HG02970 (cell line): ENCODE results near the gene FCER2.

Source experiments
- ATAC-seq: cut with Tn5 transposase; IDR thresholded peaks from one replicate; pipeline ENCODE4 v1.9.1; 2021; ENCODE audit warnings: mild to moderate bottlenecking, moderate library complexity, moderate number of reproducible peaks; ENCODE audit not compliant: unreplicated experiment, low FRiP score

The FCER2 gene

DNA sequence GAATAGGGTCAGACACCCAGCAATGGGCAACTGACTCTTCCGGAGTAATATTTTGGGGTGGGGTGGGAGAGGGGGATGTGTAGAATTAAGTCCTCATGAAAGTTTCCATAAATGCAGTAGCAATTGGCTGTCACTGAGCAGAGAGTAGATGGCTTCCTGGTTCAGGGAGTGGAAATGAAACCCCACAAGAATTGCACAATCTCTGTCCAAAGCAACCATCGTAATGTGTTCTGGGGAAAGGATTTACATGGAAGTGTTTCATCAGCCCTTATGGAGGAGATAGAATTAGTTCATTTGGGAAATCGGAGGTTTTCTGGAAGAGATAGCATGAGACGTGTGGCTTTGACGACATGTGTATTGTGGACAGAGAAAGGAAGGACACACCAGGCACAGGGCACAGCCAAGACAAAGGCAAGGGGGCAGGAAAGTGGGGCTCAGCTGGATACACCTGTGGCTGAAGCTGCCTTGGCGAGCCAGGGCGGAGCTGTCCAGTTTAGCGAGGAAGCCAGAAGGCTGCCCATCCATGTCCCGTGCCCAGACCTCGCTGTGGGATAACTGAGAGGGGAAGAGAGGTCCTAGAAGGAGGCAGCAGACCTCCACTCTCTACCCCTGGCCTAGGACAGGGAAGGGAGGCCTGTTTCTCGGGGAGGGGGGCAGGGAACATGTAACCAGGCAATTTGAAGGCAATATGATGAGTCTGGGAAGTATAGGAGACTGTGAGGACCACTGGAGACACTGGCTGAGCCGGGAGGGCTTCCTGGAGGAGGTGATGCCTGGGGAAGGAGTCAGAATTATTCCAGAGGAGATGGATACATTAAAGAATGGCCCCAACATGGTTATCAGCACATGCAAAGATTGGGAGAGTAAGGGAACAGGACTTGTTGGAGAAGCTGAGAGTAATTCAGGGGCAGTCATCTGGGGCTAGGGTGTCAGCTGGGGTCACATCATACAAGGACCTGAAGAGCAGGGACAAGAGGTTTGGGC, 32.6 kb upstream of the FCER2 start:
- ATAC-seq = no peak

DNA sequence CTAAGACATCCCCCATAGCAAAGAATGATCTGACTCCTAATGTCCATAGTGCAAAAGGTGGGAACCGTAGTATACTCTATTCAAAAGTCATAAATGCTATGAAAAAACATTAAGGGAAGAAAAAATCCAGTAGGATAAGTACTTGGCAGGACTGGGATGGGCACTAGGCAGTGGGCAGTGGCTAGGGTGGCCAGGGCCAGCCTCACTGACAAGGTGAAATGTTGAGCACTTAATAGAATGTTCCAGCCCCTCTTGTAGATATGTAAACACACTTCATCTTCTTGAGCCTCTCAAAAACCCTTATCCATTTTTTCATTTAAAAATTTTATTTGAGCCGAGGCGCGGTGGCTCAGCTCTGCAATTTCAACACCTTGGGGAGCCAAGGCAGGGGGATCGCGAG, 31.4 kb upstream of the FCER2 start:
- no peak for ATAC-seq

DNA sequence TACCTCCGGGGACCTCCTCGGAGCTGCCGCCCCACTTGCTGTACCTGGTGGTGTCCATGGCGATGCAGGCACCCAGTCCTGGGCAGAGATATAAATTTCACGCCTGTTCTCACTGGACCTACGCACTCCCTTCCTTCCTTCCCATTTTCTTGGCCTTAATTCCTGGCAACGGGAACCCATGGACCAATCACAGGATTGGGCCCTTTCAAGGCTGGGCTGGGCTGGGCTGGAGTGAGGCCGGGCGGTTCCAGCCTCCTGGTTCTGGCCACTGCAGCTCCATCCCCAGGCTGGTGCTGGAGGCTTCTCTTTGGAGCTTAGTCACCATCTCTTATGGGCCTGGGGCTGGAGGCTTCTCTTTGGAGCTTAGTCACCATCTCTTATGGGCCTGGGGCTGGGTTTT, 30.1 kb upstream of the FCER2 start, which contains the start of gene CLEC4G:
CLEC4G (minus strand) TSS at position 66 of the 400 bp plus-strand sequence; CDS start at position 58, 8 bp downstream.
- ATAC-seq = no peak

DNA sequence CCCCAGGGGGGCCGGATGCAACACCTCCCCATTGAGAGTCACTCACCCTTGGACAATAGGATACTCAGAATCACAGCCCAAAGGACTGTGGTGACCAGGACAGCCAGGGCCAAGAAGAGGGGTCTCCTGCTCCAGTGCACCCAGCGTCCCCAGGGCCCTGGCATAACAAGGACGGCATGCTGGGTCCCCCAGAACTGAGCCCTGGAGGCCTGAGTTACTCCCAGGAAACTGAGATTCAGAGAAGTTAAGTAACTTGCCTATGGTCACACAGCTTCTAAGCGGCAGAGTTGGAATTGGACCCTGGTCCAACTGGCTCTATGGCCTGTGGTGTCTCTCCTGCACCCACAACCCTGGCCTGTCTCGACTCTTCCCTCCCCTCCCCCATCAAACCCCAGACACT, 29.7 kb upstream of the FCER2 start:
- no peak for ATAC-seq

DNA sequence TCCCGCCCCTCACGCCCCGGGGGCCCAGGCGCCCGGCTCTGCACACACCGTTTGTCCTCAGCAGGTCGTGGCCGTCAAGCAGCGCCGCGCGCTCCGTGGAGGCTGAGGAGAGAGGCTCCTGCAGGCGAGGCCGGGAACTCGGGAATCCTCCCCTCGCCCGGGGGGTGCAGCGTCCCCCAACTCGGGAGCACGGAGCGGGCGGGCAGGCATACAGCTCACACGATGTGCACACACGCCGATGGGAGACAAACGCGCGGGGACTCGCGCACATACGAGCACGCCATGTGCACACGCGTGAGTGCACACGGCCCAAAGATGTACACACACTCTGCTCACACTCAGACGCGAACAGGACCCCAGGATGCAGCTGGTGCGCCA, 29.3 kb upstream of the FCER2 start:
- ATAC-seq = no peak

DNA sequence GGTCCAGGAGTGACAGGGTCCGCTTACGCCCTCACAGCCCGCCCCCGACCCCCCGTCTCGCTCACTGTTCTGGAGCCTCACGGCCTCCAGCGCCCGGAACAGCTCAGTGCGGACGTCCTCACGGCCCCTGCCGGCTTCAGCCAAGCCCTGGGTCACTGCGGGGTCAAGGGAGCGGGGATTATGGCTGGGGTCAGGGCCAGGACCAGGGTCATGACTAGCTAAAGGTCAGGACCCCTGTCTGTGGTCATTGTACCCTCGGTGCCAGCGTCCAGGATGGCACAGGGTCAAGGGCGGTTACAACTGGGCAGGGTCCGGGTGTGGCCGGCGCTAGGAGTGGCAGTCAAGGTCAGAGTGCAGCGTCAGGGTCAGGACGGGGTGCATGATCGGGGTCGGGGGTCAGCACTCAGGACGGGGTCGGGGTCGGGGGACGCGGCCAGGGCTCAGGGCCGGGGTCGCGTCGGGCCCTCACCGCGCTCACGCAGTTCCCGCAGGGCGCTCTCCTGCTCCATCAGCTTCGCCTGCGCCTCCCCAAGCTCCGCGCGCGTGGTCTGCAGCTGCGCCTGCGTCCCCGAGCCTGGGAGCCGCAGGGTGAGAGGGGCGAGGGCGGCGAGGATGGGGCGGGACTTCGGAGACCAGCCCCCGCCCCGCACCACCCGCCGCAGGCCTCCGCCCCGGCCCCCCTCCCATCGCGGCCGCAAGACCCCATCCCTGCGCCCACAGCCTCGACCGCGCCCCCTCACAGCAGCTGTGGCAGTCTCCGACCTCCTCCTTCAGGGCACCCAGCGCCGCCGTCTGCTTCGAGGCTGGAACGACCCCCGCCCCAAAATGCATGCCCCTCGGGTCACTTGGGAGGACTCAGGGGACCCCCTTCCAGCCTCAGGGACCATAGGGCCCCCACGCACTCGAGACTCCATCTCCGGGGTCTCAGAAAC, 28.6 kb upstream of the FCER2 start:
- ATAC-seq = no peak

DNA sequence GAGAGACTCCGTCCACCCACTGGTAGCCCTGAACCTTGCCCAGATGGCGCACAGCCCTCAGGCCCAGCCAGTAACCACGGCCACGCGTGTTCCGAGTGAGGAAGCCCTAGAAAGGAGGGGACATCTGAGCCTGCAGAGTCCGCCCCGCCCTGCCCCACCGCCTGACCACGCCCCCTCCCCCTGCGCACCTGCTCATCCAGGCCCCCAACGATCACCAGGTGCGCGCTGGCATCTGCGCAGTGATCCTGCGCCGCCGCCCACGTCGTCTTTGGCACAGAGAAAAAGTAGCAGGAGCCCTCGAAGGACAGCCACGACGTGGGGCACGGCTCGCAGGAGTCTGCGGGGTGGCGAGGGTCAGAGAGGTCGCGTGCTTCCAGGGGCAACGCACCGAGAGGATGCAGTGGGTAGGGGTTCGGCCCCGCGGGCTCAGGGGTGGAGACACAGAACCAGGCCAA, 27.9 kb upstream of the FCER2 start:
- no peak for ATAC-seq

DNA sequence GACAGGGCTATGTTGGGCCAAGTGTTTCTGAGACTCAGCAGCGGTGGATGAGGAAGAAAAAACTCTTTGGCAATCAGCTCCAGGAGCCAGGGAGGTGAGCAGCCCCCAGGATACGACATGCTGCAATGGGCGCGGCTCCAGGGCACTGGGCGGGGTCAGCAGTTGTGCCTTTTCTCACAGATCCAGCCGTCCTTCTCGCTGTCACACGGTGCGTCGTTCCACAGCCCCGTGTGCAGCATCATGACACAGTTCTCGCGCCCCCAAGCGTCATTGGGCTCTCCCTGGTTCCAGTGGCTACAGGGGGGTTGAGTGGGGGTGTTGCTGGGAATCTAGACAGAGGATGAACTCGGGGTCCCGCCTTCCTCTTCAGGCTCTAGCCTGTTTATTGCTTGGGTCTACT, 27.3 kb upstream of the FCER2 start:
- ATAC-seq = no peak

DNA sequence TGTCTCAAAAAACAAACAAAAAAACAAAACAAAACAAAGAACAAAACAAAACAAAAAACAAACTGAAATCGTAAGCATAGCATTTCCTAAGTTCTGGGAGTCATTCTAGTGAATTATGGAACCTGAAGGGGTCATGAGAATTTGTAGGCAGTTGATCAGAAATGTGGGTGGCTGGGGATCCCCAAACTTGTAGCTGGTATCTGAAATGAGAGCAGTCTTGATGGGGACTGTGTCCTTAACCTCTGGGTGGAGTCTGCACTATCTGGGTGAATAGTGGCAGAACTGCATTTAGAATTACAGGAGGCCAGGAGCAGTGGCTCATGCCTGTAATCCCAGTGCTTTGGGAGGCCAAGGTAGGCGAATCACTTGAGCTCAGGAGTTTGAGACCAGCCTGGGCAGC, 23.9 kb upstream of the FCER2 start:
- ATAC-seq = no peak

DNA sequence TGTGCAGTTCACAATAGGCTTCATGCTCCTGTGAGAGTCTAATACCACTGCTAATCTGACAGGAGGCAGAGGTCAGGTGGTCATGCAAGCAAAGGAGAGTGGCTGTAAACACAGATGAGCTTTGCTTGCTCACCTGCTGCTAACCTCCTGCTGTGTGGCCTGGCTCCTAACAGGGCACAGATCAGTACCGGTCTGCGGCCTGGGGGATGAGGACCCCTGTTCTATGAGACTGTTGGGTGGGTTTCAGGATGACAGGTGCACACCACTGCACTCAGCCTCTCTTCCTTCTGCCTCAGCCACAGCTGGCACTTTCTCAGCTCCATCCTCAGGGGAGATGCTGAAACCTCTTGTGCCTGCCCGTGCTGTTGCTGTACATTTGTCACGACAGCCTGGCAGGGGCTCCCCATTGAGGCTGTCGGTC, 20.3 kb upstream of the FCER2 start:
- no peak for ATAC-seq

DNA sequence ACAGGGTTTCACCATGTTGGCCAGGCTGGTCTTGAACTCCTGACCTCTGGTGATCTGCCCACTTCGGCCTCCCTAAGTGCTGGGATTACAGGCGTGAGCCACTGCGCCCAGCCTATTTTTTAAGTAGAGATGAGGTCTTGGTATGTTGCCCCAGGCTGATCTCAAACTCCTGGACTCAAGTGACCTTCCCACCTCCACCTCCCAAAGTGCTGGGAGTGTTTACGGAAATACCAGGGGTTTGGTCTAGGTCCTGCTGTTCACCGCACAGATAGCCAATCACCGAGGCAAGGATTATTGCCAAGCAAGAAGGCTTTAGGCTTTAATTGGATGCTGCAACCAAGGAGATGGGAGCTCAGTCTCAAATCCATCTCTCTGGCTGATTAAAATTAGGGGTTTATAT, 18.4 kb upstream of the FCER2 start:
- ATAC-seq = no peak

DNA sequence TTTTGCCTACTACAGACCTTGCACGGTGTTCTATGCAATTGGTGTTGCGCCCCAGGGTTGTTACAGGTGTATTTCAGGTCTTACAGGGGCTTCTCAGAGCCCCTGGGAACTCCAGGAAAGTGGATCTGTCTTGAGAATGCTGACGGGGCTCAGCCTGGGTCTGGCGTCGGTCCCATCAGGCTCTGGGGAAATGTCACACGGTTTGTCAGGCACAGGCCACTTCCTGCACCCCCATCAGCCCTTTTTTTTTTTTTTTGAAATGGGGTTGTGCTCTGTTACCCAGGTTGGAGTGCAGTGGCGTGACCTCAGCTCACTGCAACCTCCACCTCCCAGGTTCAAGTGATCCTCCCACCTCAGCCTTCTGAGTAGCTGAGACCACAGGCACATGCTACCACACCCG, 16.7 kb upstream of the FCER2 start:
- ATAC-seq = no peak

DNA sequence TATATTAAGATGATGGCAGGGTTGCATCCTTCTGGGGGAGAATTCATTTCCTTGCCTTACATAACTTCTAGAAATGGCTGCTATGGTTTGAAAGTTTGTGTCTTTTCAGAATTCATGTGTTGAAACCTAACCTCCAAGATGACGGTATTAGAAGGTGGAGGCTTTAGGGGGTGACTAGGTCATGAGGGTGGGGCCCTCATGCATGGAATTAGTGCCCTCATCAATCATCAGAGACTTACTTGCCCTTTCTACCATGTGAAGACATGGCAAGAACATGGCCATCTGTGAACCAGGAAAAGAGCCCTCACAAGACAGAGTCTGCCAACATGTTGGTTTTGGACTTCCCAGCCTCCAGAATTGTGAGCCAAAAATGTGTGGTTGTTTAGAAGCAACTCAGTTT, 14.8 kb upstream of the FCER2 start:
- no peak for ATAC-seq

DNA sequence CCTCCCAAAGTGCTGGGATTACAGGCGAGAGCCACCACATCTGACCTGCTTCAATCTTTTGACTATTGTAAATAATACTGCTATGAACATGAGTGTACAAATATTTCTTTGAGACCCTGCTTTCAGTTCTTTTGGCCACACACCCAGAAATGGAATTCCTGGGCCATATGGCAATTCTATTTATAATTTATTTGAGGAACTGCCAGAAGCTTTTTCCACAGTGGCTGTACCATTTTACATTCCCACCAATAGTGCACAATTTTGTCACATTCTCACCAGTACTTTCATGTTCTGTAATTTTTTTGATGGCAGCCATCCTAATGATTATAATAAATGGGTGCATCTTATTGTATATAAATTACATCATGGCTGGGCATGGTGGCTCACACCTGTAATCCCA, 13.7 kb upstream of the FCER2 start:
- no peak for ATAC-seq

DNA sequence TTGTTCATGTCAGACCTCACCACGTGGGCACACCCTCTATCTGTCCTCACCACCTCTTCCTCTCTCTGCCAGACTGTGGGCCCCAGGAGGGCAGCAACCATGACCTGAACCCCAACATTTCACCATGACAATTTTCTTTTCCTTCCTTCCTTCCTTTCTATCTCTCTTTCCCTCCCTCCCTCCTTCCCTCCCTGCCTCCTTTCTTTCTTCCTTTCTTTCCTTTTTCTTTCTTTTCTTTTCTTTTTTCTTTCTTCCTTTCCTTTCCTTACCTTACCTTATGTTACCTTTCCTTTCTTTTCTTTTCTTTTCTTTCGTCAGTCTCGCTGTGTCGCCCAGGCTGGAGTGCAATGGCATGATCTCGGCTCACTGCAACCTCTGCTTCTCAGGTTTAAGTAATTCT, 8.7 kb upstream of the FCER2 start:
- no peak for ATAC-seq

DNA sequence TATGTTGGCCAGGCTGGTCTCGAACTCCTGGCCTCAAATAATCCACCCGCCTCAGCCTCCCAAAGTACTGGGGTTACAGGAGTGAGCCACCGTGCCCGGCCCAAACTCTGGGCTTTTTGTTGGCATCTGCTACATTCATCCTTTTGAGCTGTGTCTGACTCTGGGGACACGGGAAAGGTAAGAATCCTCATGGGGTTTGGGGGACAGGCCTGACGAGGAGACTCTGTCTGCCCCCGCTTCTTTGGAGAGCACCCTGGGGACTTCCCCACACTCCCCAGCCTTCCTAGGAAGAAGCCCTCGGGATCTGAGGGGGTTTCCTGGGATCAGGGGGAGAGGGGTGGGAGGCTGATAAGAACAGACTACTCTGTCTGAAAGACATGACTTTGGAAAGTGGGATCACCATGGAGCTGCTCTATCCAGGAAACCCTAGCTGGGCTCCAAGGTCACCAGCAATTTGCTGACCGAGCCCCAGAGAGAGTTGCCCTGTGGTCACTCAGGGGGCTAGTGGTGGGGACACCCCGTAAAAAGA, 8.1 kb upstream of the FCER2 start:
- ATAC-seq = no peak

DNA sequence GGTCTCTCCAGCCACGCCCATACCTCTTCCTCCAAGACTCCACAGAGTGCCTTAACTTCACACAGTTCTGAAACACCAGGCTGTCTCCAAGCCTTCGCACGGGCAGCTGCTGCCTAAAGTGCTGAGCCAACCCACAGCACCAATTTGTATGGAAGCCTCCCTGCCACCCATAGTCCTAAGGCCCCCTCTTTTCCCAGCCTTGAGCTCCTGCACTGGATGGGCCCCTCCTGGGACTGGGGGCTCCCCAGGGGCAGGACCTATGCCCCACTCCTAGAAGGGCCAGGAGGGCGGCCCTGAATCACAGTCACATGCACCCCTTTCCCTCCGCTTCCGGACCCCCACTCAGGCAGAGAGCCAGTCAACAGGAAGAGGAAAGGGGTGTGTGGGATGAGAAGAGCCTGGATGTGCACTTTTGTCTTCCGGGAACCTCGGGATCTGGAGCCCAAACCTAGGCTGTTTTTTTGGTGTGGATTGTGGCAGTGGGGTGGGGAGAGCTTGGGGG, 5.1 kb upstream of the FCER2 start:
- no peak for ATAC-seq

DNA sequence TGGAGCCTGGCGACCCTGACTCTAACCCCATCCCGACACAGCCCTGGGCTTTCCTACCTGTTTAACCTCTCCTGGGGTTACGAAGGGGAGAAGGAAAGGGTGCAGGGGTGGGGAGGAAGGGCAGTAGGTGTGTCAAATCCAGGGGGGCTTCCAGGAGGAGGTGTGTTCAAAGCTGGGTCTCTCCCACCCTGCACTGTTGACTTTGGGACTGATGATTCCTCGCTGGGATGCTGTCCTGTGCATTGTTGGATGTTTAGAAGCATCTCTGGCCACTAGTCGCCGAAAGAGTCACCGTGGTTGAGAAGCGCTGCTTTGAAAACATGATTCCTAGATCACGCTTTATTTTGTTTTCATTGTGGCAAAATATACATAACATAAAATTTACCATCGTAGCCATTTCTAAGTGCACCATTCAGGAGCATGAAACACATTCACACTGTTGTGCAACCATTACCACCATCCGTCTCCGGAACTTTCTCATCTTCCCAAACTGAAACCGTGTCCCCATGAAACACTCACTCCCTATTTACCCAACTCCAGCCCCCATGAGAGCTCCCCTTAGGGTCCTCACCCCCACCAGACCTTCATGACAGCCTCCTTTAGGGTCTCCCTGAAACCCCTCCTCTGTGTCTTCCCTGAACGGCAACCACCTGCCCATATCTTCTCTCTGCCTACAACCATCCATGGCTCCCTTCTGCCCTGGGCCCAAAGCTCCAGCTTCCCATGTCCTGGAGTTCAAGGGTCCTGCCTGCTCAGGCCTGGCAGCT, 4.4 kb upstream of the FCER2 start:
- ATAC-seq = no peak

DNA sequence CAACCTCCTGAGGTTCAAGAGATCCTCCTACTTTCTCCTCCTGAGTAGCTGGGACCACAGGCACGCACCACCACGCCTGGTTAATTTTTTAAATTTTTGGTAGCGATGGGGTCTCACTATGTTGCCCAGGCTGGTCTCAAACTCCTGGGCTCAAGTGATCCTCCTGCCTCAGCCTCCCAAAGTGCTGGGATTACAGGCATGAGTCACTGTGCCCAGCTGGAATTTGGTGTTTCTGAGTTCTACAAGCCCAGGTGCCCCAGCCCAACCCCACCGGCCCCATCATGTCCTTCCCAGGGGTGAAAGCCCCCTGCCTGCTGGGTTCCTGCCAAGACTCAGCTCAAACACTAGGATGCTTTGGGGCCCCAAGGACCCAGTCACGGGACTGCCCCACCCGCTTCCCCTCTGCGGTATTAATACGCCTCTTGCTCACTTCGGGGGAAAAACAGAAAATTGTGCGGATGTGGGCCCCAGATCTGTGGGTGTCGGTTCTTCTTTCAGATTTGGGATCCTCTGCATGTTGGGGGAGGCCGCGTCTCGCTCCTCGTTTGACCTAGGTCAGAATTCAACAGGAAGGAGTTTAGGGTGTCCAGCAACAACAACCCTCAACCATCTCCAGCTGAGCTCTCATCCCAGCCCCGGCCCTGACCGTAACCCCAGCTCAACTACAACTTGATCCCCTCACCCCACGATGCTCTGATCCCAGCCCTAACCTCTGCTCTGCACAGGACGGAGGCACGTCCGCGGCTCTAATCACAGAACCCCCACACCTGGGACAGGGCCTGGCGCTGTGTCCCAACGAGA, 3.7 kb upstream of the FCER2 start:
- ATAC-seq = no peak
